Naive thymus-derived CD4-positive, alpha-beta T cell (primary cell): Measurements from ENCODE around the gene SLA2. TPM values are rescaled to one million over a fixed set of nuclear protein-coding genes. Genes with fewer than 3 reads are reported as not detected.

Experiments used
- ATAC-seq: fragments of 150-1000 bp; cut with Tn5 transposase; 2 replicates; pipeline ENCODE4 v1.10.0; 2021; ENCODE audit warnings: mild to moderate bottlenecking, moderate library complexity
- CTCF ChIA-PET: fragments of 350-600 bp; sonication (Branson Sonifier 250); formaldehyde crosslinking; loops from one replicate; lab custom pipeline; 2021; ENCODE audit warnings: antibody characterized with exemption; lab: Charles Lee
- POLR2A ChIA-PET: fragments of 350-600 bp; sonication (Branson Sonifier 250); formaldehyde crosslinking; loops from one replicate; lab custom pipeline; 2021; ENCODE audit warnings: antibody characterized with exemption, inconsistent platforms; lab: Charles Lee
- DNase-seq, 9 donors: peaks; one replicate each; pipeline versions ENCODE4 v3.0.0 to v3.0.0-alpha.2; 2020 to 2022; ENCODE audit warnings: mixed read lengths in 1 of 9
- H3K27ac ChIP-seq: one replicate; pipeline ENCODE4 v1.7.0; 2013; ENCODE audit warnings: mild to moderate bottlenecking, low read depth, low read length, moderate library complexity
- H3K27me3 ChIP-seq, 2 donors: one replicate each; pipeline ENCODE4 v1.7.0; 2013; ENCODE audit warnings: low read length in 2 of 2, mild to moderate bottlenecking in 2 of 2, moderate library complexity in 2 of 2; ENCODE audit not compliant: control insufficient read depth in 2 of 2, insufficient read depth in 2 of 2
- H3K36me3 ChIP-seq, 3 experiments: 1 replicate in 2 of 3; 2 replicates in 1 of 3; pipeline ENCODE4 v1.7.0; 2013; ENCODE audit warnings: low read length in 3 of 3, mild to moderate bottlenecking in 3 of 3, moderate library complexity in 1 of 3; ENCODE audit not compliant: insufficient read depth in 3 of 3, control insufficient read depth in 2 of 3
- H3K4me1 ChIP-seq, 2 donors: one replicate each; pipeline ENCODE4 v1.7.0; 2013; ENCODE audit warnings: low read length in 2 of 2, mild to moderate bottlenecking in 2 of 2, moderate library complexity in 1 of 2; ENCODE audit not compliant: control insufficient read depth in 2 of 2, insufficient read depth in 2 of 2
- H3K4me3 ChIP-seq: 2 replicates; pipeline ENCODE4 v1.7.0; 2013; ENCODE audit warnings: mild to moderate bottlenecking, low read length
- H3K9me3 ChIP-seq, 3 experiments: 1 replicate in 2 of 3; 2 replicates in 1 of 3; pipeline ENCODE4 v1.7.0; 2013; ENCODE audit warnings: low read length in 3 of 3; ENCODE audit not compliant: control insufficient read depth in 2 of 3
- H3K27ac Mint-ChIP-seq, 9 donors: one replicate each; pipeline ENCODE4 v1.8.0; 2020 to 2022; ENCODE audit warnings: mixed read lengths in 9 of 9, mild to moderate bottlenecking in 8 of 9, moderate library complexity in 5 of 9, inconsistent platforms in 2 of 9
- H3K27me3 Mint-ChIP-seq, 5 donors: one replicate each; pipeline ENCODE4 v1.8.0; 2021 to 2022; ENCODE audit warnings: mixed read lengths in 5 of 5, mild to moderate bottlenecking in 1 of 5
- H3K36me3 Mint-ChIP-seq, 5 donors: one replicate each; pipeline ENCODE4 v1.8.0; 2020 to 2022; ENCODE audit warnings: mixed read lengths in 5 of 5, mild to moderate bottlenecking in 3 of 5, inconsistent platforms in 1 of 5
- H3K4me1 Mint-ChIP-seq, 7 donors: one replicate each; pipeline ENCODE4 v1.8.0; 2020 to 2022; ENCODE audit warnings: mixed read lengths in 7 of 7, mild to moderate bottlenecking in 3 of 7, inconsistent platforms in 1 of 7
- H3K4me3 Mint-ChIP-seq, 10 donors: one replicate each; pipeline ENCODE4 v1.8.0; 2020 to 2022; ENCODE audit warnings: mild to moderate bottlenecking in 10 of 10, mixed read lengths in 10 of 10, moderate library complexity in 6 of 10, inconsistent platforms in 2 of 10
- H3K9me3 Mint-ChIP-seq, 11 donors: one replicate each; pipeline ENCODE4 v1.8.0; 2020 to 2022; ENCODE audit warnings: mixed read lengths in 11 of 11, mild to moderate bottlenecking in 4 of 11, inconsistent platforms in 1 of 11, moderate library complexity in 1 of 11
- intact Hi-C, 2 donors: fragments of 100-400 bp; cut with micrococcal nuclease; formaldehyde crosslinking; loops; one replicate each; pipeline ENCODE4 v1.15.1; 2023
- polyA plus RNA-seq, 2 donors: library from polyadenylated mRNA; unstranded; fragments of 300-500 nt; fragmentation: Illumina TruSeq; gene quantifications; one replicate each; pipeline ENCODE4 v1.2.3, GENCODE V29; 2021
- total RNA-seq, 6 experiments: library from RNA in 5 of 6; stranded (reverse) in 5 of 6; gene quantifications; 1 replicate in 5 of 6; 2 replicates in 1 of 6; pipeline ENCODE4 v1.2.3 and lab custom pipeline; 2021 to 2026

SLA2 gene
- total and polyA plus RNA-seq, 7 experiments from 2014 or later = 11.0 to 80.7 (median 29.2) TPM

GRCh38 chr20:36606158-36607066 lies 39.6 kb downstream of the SLA2 start:
- Histone ChIP-seq H3K27me3 (no peaks in the 10 kb centered on the region), H3K4me1 (peaks cover 16 to 20% of the 10 kb centered on the region in 2 donors), H3K36me3 (peaks cover 4 to 41% (median 5%) of the 10 kb centered on the region in 3 experiments), H3K27ac (peak overlapping the region; percentile 91), H3K9me3 (no peaks in the 10 kb centered on the region), H3K4me3 (peak overlapping the region; percentile 89)
- DNase-seq (peak in 1 of 9 donors; percentile 14), ATAC-seq (no peak)
- Mint-ChIP-seq H3K4me1 (peaks cover 12 to 38% (median 27%) of the 10 kb centered on the region in 7 donors), H3K36me3 (peaks cover 0 to 15% (median 0%) of the 10 kb centered on the region in 5 donors), H3K27ac (peak overlapping the region; percentile 94 to 99 (median 96)), H3K9me3 (peaks cover 0 to 4% (median 0%) of the 10 kb centered on the region in 11 donors), H3K27me3 (peaks cover 0 to 3% (median 0%) of the 10 kb centered on the region in 5 donors), H3K4me3 (peak overlapping the region; percentile 95 to 99 (median 96))
- ChIA-PET POLR2A (interaction anchor here (0.8 to 5.7 kb wide), 18 partner anchors 8 to 652 kb away, joined by 3 to 93 read pairs (median 4); partner anchors contain the start of genes NDRG3, SCAND1, SLA2 and TGIF2), CTCF (interaction anchor here (0.6 to 3.7 kb wide), 9 partner anchors 11 to 170 kb away, joined by 3 to 24 read pairs (median 4); partner anchors contain the start of gene SLA2)
- intact Hi-C loops = loop anchor here in 1 of 2 donors (5.0 kb wide), 1 partner anchor 921 kb away; the partner anchor contains the start of gene BLCAP

GRCh38 chr20:36605399-36606157 lies 40.4 kb downstream of the SLA2 start, which contains the start of gene RAB5IF:
TSS of gene RAB5IF (plus strand) at chr20:36605779. CDS start at chr20:36605952, 173 bp downstream.
- no peaks in the 10 kb centered on the region for H3K9me3 ChIP-seq
- DNase-seq = peak; percentile 98 to 99 (median 99)
- Mint-ChIP-seq H3K27ac (peak within 1 kb of the TSS; percentile 94 to 99 (median 96)), H3K4me1 (peaks cover 12 to 38% (median 28%) of the 10 kb centered on the region in 7 donors), H3K27me3 (peaks cover 0 to 3% (median 0%) of the 10 kb centered on the region in 5 donors), H3K36me3 (peaks cover 0 to 13% (median 0%) of the 10 kb centered on the region in 5 donors), H3K4me3 (peak within 1 kb of the TSS; percentile 95 to 99 (median 96)), H3K9me3 (peaks cover 0 to 4% (median 0%) of the 10 kb centered on the region in 11 donors)
- no peaks in the 10 kb centered on the region for H3K27me3 ChIP-seq
- CTCF ChIA-PET = interaction anchor here (0.5 to 3.7 kb wide), 16 partner anchors 11 to 324 kb away, joined by 3 to 24 read pairs (median 4); partner anchors contain the start of gene SLA2
- H3K4me3 ChIP-seq = peak within 1 kb of the TSS; percentile 89
- H3K36me3 ChIP-seq = peaks cover 4 to 32% (median 4%) of the 10 kb centered on the region in 3 experiments
- peak; percentile 94 for ATAC-seq
- H3K4me1 ChIP-seq = peaks cover 16 to 20% of the 10 kb centered on the region in 2 donors
- intact Hi-C loops = loop anchor here (1.0 to 5.0 kb wide), 13 partner anchors 10 to 922 kb away; partner anchors contain the start of genes NDRG3 (in 2 of the 2), TGIF2 (in 2 of the 2), BLCAP (in 1 of the 2) and SLA2 (in 1 of the 2)
- POLR2A ChIA-PET = interaction anchor here (0.6 to 5.7 kb wide), 22 partner anchors 9 to 651 kb away, joined by 3 to 93 read pairs (median 4); partner anchors contain the start of genes NDRG3, SCAND1, SLA2 and TGIF2
- peak within 1 kb of the TSS; percentile 91 for H3K27ac ChIP-seq

- Mint-ChIP-seq H3K4me1 (peaks cover 15 to 41% (median 30%) of the 10 kb centered on the region in 7 donors), H3K27me3 (peaks cover 0 to 3% (median 0%) of the 10 kb centered on the region in 5 donors), H3K9me3 (peaks cover 0 to 4% (median 0%) of the 10 kb centered on the region in 11 donors), H3K27ac (peak overlapping the region; percentile 94 to 99 (median 96)), H3K4me3 (peak overlapping the region; percentile 95 to 99 (median 96)), H3K36me3 (peaks cover 0 to 10% (median 0%) of the 10 kb centered on the region in 5 donors)
- intact Hi-C loops = loop anchor here (1.0 to 5.0 kb wide), 13 partner anchors 10 to 922 kb away; partner anchors contain the start of genes NDRG3 (in 2 of the 2), TGIF2 (in 2 of the 2), BLCAP (in 1 of the 2) and SLA2 (in 1 of the 2)
- ATAC-seq (peak; percentile 45), DNase-seq (peak in 1 of 9 donors; percentile 48)
- ChIA-PET CTCF (interaction anchor here (0.5 to 3.7 kb wide), 14 partner anchors 11 to 325 kb away, joined by 3 to 24 read pairs (median 4); partner anchors contain the start of gene SLA2), POLR2A (interaction anchor here (0.6 to 5.7 kb wide), 17 partner anchors 11 to 651 kb away, joined by 3 to 93 read pairs (median 6); partner anchors contain the start of genes SCAND1, SLA2 and TGIF2)
- peak overlapping the region; percentile 56 for H3K4me3 ChIP-seq
- H3K27ac ChIP-seq = peak overlapping the region; percentile 82
- no peaks in the 10 kb centered on the region for H3K27me3 ChIP-seq
- peaks cover 4 to 28% (median 4%) of the 10 kb centered on the region in 3 experiments for H3K36me3 ChIP-seq
- H3K9me3 ChIP-seq = no peaks in the 10 kb centered on the region
- peaks cover 19 to 20% of the 10 kb centered on the region in 2 donors for H3K4me1 ChIP-seq
These were observed 41.0 kb downstream of the SLA2 start for GRCh38 chr20:36604952-36605398.

- Mint-ChIP-seq H3K4me1 (peaks cover 7 to 35% (median 23%) of the 10 kb centered on the region in 7 donors), H3K4me3 (no peak overlapping the region), H3K27ac (peak overlapping the region in 3 of 9 donors; percentile 15 to 84 (median 67)), H3K27me3 (peaks cover 0 to 3% (median 0%) of the 10 kb centered on the region in 5 donors), H3K36me3 (peaks cover 0 to 7% (median 0%) of the 10 kb centered on the region in 5 donors), H3K9me3 (peaks cover 0 to 2% (median 0%) of the 10 kb centered on the region in 11 donors)
- Histone ChIP-seq H3K4me3 (no peak overlapping the region), H3K4me1 (peaks cover 7 to 9% of the 10 kb centered on the region in 2 donors), H3K9me3 (no peaks in the 10 kb centered on the region), H3K27me3 (no peaks in the 10 kb centered on the region), H3K27ac (no peak overlapping the region), H3K36me3 (peaks cover 0 to 4% (median 0%) of the 10 kb centered on the region in 3 experiments)
- ChIA-PET POLR2A (interaction anchor here (0.5 to 13.3 kb wide), 2 partner anchors 9 to 28 kb away, joined by 3 to 123 read pairs; partner anchors contain the start of gene TGIF2), CTCF (interaction anchor here (0.6 kb wide), 3 partner anchors 13 to 36 kb away, joined by 3 read pairs; no protein-coding TSS in a partner anchor)
- intact Hi-C loops = no loop called here
- DNase-seq (no peak), ATAC-seq (no peak)
These were observed 44.5 kb downstream of the SLA2 start for GRCh38 chr20:36601540-36601939.

- peak overlapping the region in 3 of 9 donors; percentile 40 to 59 (median 55) for H3K27ac Mint-ChIP-seq
- peak overlapping the region in 7 of 10 donors; percentile 16 to 50 (median 25) for H3K4me3 Mint-ChIP-seq
- peaks cover 0 to 5% (median 0%) of the 10 kb centered on the region in 5 donors for H3K36me3 Mint-ChIP-seq
- Histone ChIP-seq H3K27me3 (no peaks in the 10 kb centered on the region), H3K36me3 (no peaks in the 10 kb centered on the region), H3K27ac (no peak overlapping the region), H3K9me3 (no peaks in the 10 kb centered on the region), H3K4me1 (peaks cover 6 to 11% of the 10 kb centered on the region in 2 donors), H3K4me3 (no peak overlapping the region)
- no peaks in the 10 kb centered on the region for H3K9me3 Mint-ChIP-seq
- ChIA-PET CTCF (interaction anchor here (0.9 kb wide), 1 partner anchor 352 kb away, joined by 3 read pairs; no protein-coding TSS in a partner anchor), POLR2A (interaction anchor here (1.1 to 13.3 kb wide), 2 partner anchors 26 to 30 kb away, joined by 7 to 123 read pairs; partner anchors contain the start of gene TGIF2)
- ATAC-seq = no peak
- DNase-seq = no peak
- peaks cover 12 to 32% (median 25%) of the 10 kb centered on the region in 7 donors for H3K4me1 Mint-ChIP-seq
- intact Hi-C loops = loop anchor here in 1 of 2 donors (10.0 kb wide), 1 partner anchor 575 kb away; the partner anchor contains the start of genes MROH8 and RPN2
- H3K27me3 Mint-ChIP-seq = no peaks in the 10 kb centered on the region
These were observed 46.1 kb downstream of the SLA2 start for GRCh38 chr20:36599912-36600345.
